NCI-H748 (cell line): ENCODE data around the gene CD80.

Experiments used
- DNase-seq: peaks from one replicate; lab custom pipeline; 2025; ENCODE audit not compliant: unreplicated experiment; lab: John Stamatoyannopoulos, UW

CD80 gene

GRCh38 chr3:119500265-119500664, 59.1 kb downstream of the CD80 start:
- DNase-seq = no peak

GRCh38 chr3:119498186-119499011, 61.0 kb downstream of the CD80 start, which contains the start of gene TIMMDC1:
Gene TIMMDC1 (plus strand): TSS chr3:119498547. CDS start chr3:119498734, 187 bp downstream.
- DNase-seq = peak; percentile 94

GRCh38 chr3:119497820-119498185, 61.6 kb downstream of the CD80 start:
- DNase-seq = peak; percentile 10

- DNase-seq = no peak
These were observed 64.8 kb downstream of the CD80 start for GRCh38 chr3:119494597-119494996.

- no peak for DNase-seq
These were observed 66.6 kb downstream of the CD80 start for GRCh38 chr3:119492810-119493209.

- no peak for DNase-seq
These were observed 67.3 kb downstream of the CD80 start for GRCh38 chr3:119492128-119492527.

- no peak for DNase-seq
These were observed 69.3 kb downstream of the CD80 start for GRCh38 chr3:119490153-119490552.

GRCh38 chr3:119485563-119485962, 73.9 kb downstream of the CD80 start:
- no peak for DNase-seq

GRCh38 chr3:119483101-119483500, 76.3 kb downstream of the CD80 start:
- no peak for DNase-seq

- no peak for DNase-seq
These were observed 78.3 kb downstream of the CD80 start for GRCh38 chr3:119481079-119481478.
